ENCODE measurements around the gene LRRC7.

DNA sequence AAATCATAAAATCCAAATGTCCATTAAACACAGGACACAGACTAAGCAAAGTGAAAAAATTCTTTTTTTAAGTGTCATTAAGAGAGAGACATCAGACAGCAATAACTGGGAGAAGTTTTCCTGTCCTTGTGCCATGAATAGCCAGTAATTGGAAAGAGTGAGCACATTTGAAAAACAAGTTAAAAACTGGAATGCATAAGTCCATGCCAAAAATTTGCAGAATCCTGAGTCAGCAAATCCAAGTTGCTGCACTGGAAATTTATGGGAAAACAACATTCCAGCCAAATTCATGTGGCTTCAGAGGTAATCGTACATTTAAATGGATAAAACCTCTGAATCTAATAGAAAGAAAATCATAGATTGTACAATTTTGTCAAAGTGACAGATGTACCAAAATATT is 346.3 kb downstream of the LRRC7 start:
- TF ChIP-seq, protein P1, sequence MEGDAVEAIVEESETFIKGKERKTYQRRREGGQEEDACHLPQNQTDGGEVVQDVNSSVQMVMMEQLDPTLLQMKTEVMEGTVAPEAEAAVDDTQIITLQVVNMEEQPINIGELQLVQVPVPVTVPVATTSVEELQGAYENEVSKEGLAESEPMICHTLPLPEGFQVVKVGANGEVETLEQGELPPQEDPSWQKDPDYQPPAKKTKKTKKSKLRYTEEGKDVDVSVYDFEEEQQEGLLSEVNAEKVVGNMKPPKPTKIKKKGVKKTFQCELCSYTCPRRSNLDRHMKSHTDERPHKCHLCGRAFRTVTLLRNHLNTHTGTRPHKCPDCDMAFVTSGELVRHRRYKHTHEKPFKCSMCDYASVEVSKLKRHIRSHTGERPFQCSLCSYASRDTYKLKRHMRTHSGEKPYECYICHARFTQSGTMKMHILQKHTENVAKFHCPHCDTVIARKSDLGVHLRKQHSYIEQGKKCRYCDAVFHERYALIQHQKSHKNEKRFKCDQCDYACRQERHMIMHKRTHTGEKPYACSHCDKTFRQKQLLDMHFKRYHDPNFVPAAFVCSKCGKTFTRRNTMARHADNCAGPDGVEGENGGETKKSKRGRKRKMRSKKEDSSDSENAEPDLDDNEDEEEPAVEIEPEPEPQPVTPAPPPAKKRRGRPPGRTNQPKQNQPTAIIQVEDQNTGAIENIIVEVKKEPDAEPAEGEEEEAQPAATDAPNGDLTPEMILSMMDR (IDR thresholded peaks at IDR 0.05; ENCODE audit: borderline replicate concordance, extremely low read depth, low read length, poor library complexity, severe bottlenecking), result no peak
- no peak for TF ChIP-seq EZH2 (IDR thresholded peaks at IDR 0.05; ENCODE audit: borderline replicate concordance, low read depth, low read length, severe bottlenecking)

Measured in DND-41 (cell line).